Measurements from ENCODE around the gene PTEN. TPM values are rescaled to one million over a fixed set of nuclear protein-coding genes. Genes with fewer than 3 reads are reported as not detected.

PTEN gene
- total RNA-seq, 1 experiment from 2014 or later, result 58.7 TPM

DNA sequence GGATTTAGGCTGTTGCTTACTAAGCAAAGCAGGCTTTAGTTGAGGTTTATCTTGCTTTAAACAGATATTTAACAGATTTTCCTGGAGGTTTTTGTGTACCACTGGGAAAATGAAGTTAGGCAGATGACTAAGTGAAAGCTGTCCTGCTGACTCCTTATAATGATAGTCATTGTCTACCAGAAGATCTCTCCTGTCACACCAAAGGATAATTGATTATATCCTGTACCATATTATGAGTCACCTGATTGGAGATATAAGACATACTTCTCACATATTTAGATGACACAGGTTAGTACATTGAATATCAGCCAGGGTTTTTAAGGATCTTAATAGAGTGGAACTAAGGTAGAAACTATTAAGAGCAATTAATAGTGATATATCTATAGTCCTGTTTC, 68.4 kb downstream of the PTEN start:
- H3K9me2 ChIP-seq (ENCODE audit: insufficient read depth), result no peaks in the 10 kb centered on the region
- H3K9ac ChIP-seq (ENCODE audit: low read length), result no peak overlapping the region
- TF ChIP-seq FOSL1 (IDR thresholded peaks at IDR 0.05; ENCODE audit: low read depth) (peak; percentile 37; the same call in 1 of the 2 replicates), POLR2A (IDR thresholded peaks at IDR 0.05; ENCODE audit: borderline replicate concordance, extremely low read depth, insufficient read depth, insufficient read length) (no peak)
- RAD21 ChIA-PET (ENCODE audit: low non-redundant PET in 1 of 2, low total read pairs in 2 of 2, uncharacterized antibody in 2 of 2, unreplicated experiment in 2 of 2), result no interaction called here
- no peak overlapping the region for H2AFZ ChIP-seq (ENCODE audit: low read depth, low read length, poor library complexity, severe bottlenecking)
- H3K27me3 ChIP-seq (ENCODE audit: insufficient read depth, low read length), result no peaks in the 10 kb centered on the region
- CTCF ChIA-PET, result no interaction called here
- H3K79me2 ChIP-seq (ENCODE audit: insufficient read depth, low read length), result peaks cover 32% of the 10 kb centered on the region
- peaks cover 0 to 3% of the 10 kb centered on the region in 2 experiments; a peak in 1 of 4 replicates for H3K36me3 ChIP-seq (ENCODE audit: control insufficient read depth in 1 of 2, insufficient read depth in 2 of 2, low read length in 2 of 2)
- no peaks in the 10 kb centered on the region for H3K9me3 ChIP-seq (ENCODE audit: control insufficient read depth in 1 of 2, insufficient read depth in 1 of 2, low read depth in 1 of 2, low read length in 2 of 2)
- DNase-seq (ENCODE audit: low read depth, low spot score) (peak; percentile 24), ATAC-seq (peak; percentile 78)
- no TSS peak for BruUV-seq (replicated peaks)
- no peak overlapping the region for H3K27ac ChIP-seq (ENCODE audit: low read depth, low read length)
- intact Hi-C loops (cut with micrococcal nuclease), result no loop called here
- H3K4me2 ChIP-seq (ENCODE audit: low read length), result peak overlapping the region; percentile 40
- H4K20me1 ChIP-seq (ENCODE audit: insufficient read depth), result no peaks in the 10 kb centered on the region
- H3K4me3 ChIP-seq (replicated peaks in 1 of 2; ENCODE audit: low read depth in 1 of 2, low read length in 2 of 2), result no peak overlapping the region
- peaks cover 0 to 16% of the 10 kb centered on the region in 2 experiments; a peak in 2 of 4 replicates for H3K4me1 ChIP-seq (ENCODE audit: control insufficient read depth in 1 of 2, insufficient read depth in 2 of 2, low read length in 2 of 2)
- POLR2A ChIA-PET, result no interaction called here

DNA sequence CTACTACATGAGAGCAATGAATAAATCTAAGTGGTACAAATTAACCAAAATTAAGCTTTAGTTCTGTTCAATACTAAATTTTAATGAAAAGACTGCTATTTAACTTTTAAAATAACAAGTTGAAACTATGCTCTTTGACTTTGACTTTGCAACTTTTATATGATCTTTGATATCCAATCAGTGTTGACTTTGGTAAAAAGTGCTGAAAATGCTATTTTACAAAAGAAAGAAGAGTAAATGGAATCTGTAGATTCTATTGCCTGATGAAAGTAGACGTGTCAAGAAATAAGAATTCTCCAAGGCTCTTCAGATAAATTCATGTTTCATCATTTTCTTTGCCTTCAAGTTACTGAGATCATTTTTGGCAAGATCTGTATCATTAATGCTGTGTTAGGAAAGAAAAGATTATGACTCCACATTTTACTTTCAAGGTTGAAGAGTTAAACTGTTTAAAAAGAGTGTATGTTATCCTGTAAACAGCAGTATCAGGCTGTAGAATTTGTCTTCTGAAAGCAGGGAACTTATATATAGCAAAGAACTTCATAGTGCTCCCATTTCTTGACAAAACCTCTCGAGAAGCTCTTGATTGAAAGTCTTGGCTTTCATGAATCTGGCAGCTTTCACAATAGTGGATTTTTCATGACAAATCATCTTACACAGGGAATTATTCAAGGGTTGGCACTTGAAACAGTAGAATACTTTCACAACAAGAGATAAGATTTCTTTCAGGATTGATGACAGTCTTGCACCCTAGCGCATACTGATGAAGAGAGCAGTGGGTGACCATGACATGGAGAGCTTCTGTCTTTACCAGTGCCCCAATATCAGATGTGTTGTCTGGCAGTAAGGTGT, 72.1 kb downstream of the PTEN start:
- intact Hi-C loops (cut with micrococcal nuclease), result no loop called here
- ATAC-seq, result no peak
- H3K4me3 ChIP-seq (replicated peaks in 1 of 2; ENCODE audit: low read depth in 1 of 2, low read length in 2 of 2), result no peak overlapping the region
- no peak overlapping the region for H3K27ac ChIP-seq (ENCODE audit: low read depth, low read length)
- TF ChIP-seq RAD21 (IDR thresholded peaks at IDR 0.05; ENCODE audit: low read depth), result no peak
- TF ChIP-seq, protein P1, sequence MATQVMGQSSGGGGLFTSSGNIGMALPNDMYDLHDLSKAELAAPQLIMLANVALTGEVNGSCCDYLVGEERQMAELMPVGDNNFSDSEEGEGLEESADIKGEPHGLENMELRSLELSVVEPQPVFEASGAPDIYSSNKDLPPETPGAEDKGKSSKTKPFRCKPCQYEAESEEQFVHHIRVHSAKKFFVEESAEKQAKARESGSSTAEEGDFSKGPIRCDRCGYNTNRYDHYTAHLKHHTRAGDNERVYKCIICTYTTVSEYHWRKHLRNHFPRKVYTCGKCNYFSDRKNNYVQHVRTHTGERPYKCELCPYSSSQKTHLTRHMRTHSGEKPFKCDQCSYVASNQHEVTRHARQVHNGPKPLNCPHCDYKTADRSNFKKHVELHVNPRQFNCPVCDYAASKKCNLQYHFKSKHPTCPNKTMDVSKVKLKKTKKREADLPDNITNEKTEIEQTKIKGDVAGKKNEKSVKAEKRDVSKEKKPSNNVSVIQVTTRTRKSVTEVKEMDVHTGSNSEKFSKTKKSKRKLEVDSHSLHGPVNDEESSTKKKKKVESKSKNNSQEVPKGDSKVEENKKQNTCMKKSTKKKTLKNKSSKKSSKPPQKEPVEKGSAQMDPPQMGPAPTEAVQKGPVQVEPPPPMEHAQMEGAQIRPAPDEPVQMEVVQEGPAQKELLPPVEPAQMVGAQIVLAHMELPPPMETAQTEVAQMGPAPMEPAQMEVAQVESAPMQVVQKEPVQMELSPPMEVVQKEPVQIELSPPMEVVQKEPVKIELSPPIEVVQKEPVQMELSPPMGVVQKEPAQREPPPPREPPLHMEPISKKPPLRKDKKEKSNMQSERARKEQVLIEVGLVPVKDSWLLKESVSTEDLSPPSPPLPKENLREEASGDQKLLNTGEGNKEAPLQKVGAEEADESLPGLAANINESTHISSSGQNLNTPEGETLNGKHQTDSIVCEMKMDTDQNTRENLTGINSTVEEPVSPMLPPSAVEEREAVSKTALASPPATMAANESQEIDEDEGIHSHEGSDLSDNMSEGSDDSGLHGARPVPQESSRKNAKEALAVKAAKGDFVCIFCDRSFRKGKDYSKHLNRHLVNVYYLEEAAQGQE (IDR thresholded peaks at IDR 0.05; ENCODE audit: low read depth), result no peak
- TF ChIP-seq CBX3 (IDR thresholded peaks at IDR 0.05; ENCODE audit: low read depth), result no peak
- TF ChIP-seq, protein P2, sequence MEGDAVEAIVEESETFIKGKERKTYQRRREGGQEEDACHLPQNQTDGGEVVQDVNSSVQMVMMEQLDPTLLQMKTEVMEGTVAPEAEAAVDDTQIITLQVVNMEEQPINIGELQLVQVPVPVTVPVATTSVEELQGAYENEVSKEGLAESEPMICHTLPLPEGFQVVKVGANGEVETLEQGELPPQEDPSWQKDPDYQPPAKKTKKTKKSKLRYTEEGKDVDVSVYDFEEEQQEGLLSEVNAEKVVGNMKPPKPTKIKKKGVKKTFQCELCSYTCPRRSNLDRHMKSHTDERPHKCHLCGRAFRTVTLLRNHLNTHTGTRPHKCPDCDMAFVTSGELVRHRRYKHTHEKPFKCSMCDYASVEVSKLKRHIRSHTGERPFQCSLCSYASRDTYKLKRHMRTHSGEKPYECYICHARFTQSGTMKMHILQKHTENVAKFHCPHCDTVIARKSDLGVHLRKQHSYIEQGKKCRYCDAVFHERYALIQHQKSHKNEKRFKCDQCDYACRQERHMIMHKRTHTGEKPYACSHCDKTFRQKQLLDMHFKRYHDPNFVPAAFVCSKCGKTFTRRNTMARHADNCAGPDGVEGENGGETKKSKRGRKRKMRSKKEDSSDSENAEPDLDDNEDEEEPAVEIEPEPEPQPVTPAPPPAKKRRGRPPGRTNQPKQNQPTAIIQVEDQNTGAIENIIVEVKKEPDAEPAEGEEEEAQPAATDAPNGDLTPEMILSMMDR (IDR thresholded peaks at IDR 0.05 in 2 of 3, conservative IDR thresholded peaks at IDR 0.05 in 1 of 3; ENCODE audit: borderline replicate concordance in 1 of 3, insufficient read depth in 1 of 3, low read depth in 2 of 3, low read length in 2 of 3), result no peak
- no peak for TF ChIP-seq ZNF274 (IDR thresholded peaks at IDR 0.05; ENCODE audit: low read depth, low read length)
- POLR2A ChIA-PET, result no interaction called here
- no peak overlapping the region for H3K9ac ChIP-seq (ENCODE audit: low read length)
- no TSS peak for BruUV-seq (replicated peaks)
- H3K36me3 ChIP-seq (ENCODE audit: control insufficient read depth in 1 of 2, insufficient read depth in 2 of 2, low read length in 2 of 2), result peaks cover 0 to 3% of the 10 kb centered on the region in 2 experiments; a peak in 1 of 4 replicates
- H3K9me3 ChIP-seq (ENCODE audit: control insufficient read depth in 1 of 2, insufficient read depth in 1 of 2, low read depth in 1 of 2, low read length in 2 of 2), result no peaks in the 10 kb centered on the region
- H3K9me2 ChIP-seq (ENCODE audit: insufficient read depth), result no peaks in the 10 kb centered on the region
- no peak for DNase-seq (ENCODE audit: low read depth, low spot score)
- RAD21 ChIA-PET (ENCODE audit: low non-redundant PET in 1 of 2, low total read pairs in 2 of 2, uncharacterized antibody in 2 of 2, unreplicated experiment in 2 of 2), result no interaction called here
- H3K79me2 ChIP-seq (ENCODE audit: insufficient read depth, low read length), result peaks cover 15% of the 10 kb centered on the region; the same call in 1 of the 2 replicates
- no peak overlapping the region for H3K4me2 ChIP-seq (ENCODE audit: low read length)
- H4K20me1 ChIP-seq (ENCODE audit: insufficient read depth), result no peaks in the 10 kb centered on the region
- H2AFZ ChIP-seq (ENCODE audit: low read depth, low read length, poor library complexity, severe bottlenecking), result no peak overlapping the region
- no peaks in the 10 kb centered on the region for H3K27me3 ChIP-seq (ENCODE audit: insufficient read depth, low read length)
- CTCF ChIA-PET, result no interaction called here
- H3K4me1 ChIP-seq (ENCODE audit: control insufficient read depth in 1 of 2, insufficient read depth in 2 of 2, low read length in 2 of 2), result peaks cover 3 to 30% of the 10 kb centered on the region in 2 experiments; a peak in 3 of 4 replicates
